ENCODE measurements around the gene LMBRD2. TPM values are rescaled to one million over a fixed set of nuclear protein-coding genes. Genes with fewer than 3 reads are reported as not detected.
"Not testable (repeated sequence)": the region's sequence is repeated elsewhere in the genome, so short reads cannot be mapped to it uniquely, and the experiment has no call there.

Gene LMBRD2
- total RNA-seq, 2 donors from 2014 or later: 12.7 to 17.5 TPM

GRCh38 chr5:36193746-36194145, 42.1 kb upstream of the LMBRD2 start:
- intact Hi-C loops (cut with DNase I): no loop called here
- Histone ChIP-seq H3K27ac (no peak overlapping the region), H3K9ac (ENCODE audit: low read depth in 2 of 2, low read length in 2 of 2) (no peak overlapping the region), H3K4me1 (no peaks in the 10 kb centered on the region), H3K9me3 (no peaks in the 10 kb centered on the region), H3K36me3 (peaks cover 7% of the 10 kb centered on the region), H3K4me3 (no peak overlapping the region), H3K27me3 (no peaks in the 10 kb centered on the region)
- TF ChIP-seq, protein P1, sequence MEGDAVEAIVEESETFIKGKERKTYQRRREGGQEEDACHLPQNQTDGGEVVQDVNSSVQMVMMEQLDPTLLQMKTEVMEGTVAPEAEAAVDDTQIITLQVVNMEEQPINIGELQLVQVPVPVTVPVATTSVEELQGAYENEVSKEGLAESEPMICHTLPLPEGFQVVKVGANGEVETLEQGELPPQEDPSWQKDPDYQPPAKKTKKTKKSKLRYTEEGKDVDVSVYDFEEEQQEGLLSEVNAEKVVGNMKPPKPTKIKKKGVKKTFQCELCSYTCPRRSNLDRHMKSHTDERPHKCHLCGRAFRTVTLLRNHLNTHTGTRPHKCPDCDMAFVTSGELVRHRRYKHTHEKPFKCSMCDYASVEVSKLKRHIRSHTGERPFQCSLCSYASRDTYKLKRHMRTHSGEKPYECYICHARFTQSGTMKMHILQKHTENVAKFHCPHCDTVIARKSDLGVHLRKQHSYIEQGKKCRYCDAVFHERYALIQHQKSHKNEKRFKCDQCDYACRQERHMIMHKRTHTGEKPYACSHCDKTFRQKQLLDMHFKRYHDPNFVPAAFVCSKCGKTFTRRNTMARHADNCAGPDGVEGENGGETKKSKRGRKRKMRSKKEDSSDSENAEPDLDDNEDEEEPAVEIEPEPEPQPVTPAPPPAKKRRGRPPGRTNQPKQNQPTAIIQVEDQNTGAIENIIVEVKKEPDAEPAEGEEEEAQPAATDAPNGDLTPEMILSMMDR (IDR thresholded peaks at IDR 0.05): no peak
- DNase-seq: no peak

- H3K36me3 ChIP-seq; H3K27me3 ChIP-seq; H3K4me1 ChIP-seq; intact Hi-C loops (cut with DNase I); DNase-seq; H3K27ac ChIP-seq; H3K9ac ChIP-seq (ENCODE audit: low read depth in 2 of 2, low read length in 2 of 2); H3K9me3 ChIP-seq; H3K4me3 ChIP-seq: not testable (repeated sequence)
Observed at GRCh38 chr5:36184408-36184807, 32.7 kb upstream of the LMBRD2 start.

- Histone ChIP-seq H3K9me3 (no peaks in the 10 kb centered on the region), H3K36me3 (no peaks in the 10 kb centered on the region), H3K27me3 (no peaks in the 10 kb centered on the region), H3K4me3 (no peak overlapping the region), H3K27ac (no peak overlapping the region), H3K4me1 (no peaks in the 10 kb centered on the region), H3K9ac (ENCODE audit: low read depth in 2 of 2, low read length in 2 of 2) (no peak overlapping the region)
- intact Hi-C loops (cut with DNase I): no loop called here
- no peak for DNase-seq
- TF ChIP-seq, protein P1 (IDR thresholded peaks at IDR 0.05): no peak
Observed at GRCh38 chr5:36181774-36182173, 30.1 kb upstream of the LMBRD2 start.

GRCh38 chr5:36180556-36181350, 29.1 kb upstream of the LMBRD2 start:
- Histone ChIP-seq H3K9me3 (no peaks in the 10 kb centered on the region), H3K9ac (ENCODE audit: low read depth in 2 of 2, low read length in 2 of 2) (no peak overlapping the region), H3K36me3 (no peaks in the 10 kb centered on the region), H3K27ac (no peak overlapping the region), H3K4me1 (no peaks in the 10 kb centered on the region), H3K4me3 (no peak overlapping the region), H3K27me3 (no peaks in the 10 kb centered on the region)
- intact Hi-C loops (cut with DNase I): no loop called here
- TF ChIP-seq, protein P1 (IDR thresholded peaks at IDR 0.05): no peak
- no peak for DNase-seq

DNA sequence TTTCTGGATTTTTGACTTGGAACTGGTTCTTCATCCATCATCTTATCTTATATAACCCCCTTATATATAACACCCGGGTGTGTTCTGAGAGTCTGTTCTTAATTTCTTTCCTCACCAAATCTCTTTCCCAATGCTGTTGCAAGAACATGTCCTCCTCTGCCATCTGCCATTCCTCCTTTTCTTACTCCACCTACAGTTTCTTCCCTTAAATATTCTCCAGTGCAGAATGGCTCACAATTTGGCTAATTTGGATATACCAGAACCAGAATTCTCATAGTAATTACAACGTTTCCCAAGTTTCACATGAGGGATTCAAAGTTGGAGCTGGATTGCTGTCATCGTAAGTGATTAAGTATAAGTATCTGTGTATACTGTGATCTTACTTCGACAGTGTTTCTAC, 28.3 kb upstream of the LMBRD2 start:
- Histone ChIP-seq H3K27me3 (no peaks in the 10 kb centered on the region), H3K4me1 (no peaks in the 10 kb centered on the region), H3K36me3 (no peaks in the 10 kb centered on the region), H3K9me3 (no peaks in the 10 kb centered on the region), H3K4me3 (no peak overlapping the region), H3K9ac (ENCODE audit: low read depth in 2 of 2, low read length in 2 of 2) (no peak overlapping the region), H3K27ac (no peak overlapping the region)
- intact Hi-C loops (cut with DNase I): loop anchor here (10.0 kb wide), 1 partner anchor 125 kb away; the partner anchor contains the start of gene RANBP3L
- DNase-seq: no peak
- TF ChIP-seq, protein P1 (IDR thresholded peaks at IDR 0.05): no peak

GRCh38 chr5:36178524-36178890, 26.8 kb upstream of the LMBRD2 start:
- Histone ChIP-seq H3K4me1 (no peaks in the 10 kb centered on the region), H3K27ac (no peak overlapping the region), H3K27me3 (no peaks in the 10 kb centered on the region), H3K4me3 (no peak overlapping the region), H3K9me3 (no peaks in the 10 kb centered on the region), H3K36me3 (no peaks in the 10 kb centered on the region), H3K9ac (ENCODE audit: low read depth in 2 of 2, low read length in 2 of 2) (no peak overlapping the region)
- TF ChIP-seq, protein P1 (IDR thresholded peaks at IDR 0.05): no peak
- intact Hi-C loops (cut with DNase I): loop anchor here (10.0 kb wide), 1 partner anchor 126 kb away; the partner anchor contains the start of gene RANBP3L
- no peak for DNase-seq
